Measurements from ENCODE around the gene MPP7.
A peak's percentile ranks its signal among the peaks of the same experiment; 100 is the strongest.
"Not testable (repeated sequence)": the region's sequence is repeated elsewhere in the genome, so short reads cannot be mapped to it uniquely, and the experiment has no call there.

The MPP7 gene

DNA sequence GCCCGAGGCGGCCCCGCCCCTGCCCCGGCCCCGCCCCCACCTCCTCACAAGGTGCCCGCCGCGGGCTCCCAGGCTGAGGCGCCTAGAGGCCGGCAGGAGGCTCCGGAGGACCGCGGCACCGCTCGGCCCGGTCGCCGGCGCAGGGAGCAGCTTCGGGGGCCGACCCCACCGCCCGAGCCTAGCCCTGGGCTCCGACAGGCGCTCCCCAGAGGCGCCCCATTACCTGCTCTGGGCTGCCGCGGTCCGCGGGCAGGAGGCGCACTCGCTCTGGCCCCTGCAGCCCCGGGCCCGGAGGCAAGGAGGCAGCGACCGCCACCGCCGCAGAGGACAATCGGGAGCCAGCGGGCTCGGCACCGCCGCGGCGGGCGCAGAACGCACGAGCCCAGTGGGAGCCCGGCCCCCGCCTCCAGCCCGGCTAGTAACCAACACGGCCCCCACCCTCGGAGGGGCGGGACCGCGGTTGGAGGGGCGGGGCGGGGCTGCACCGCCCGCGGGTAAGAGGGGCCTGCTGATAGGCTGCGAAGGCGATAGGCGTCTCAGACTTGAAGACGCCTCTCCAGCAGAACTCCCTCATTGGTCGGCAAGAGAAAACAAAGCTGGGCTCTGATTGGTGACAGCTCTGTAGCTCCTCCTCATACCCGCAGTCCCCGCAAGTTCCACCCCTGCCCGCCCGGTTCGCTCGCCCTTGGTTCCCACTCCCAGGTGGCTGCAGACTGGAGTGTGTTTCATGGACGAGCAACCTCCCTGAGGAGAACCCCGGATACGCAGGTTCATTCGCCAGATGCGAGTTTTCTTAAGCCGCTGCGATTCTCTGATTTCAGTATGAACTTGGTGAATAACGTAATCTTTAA, at the start of gene MPP7:
Gene MPP7 (minus strand): TSS at position 427 of the 851 bp plus-strand sequence. CDS start 64,460 bp downstream, outside the sequence.
- peak; percentile 96 for DNase-seq

DNA sequence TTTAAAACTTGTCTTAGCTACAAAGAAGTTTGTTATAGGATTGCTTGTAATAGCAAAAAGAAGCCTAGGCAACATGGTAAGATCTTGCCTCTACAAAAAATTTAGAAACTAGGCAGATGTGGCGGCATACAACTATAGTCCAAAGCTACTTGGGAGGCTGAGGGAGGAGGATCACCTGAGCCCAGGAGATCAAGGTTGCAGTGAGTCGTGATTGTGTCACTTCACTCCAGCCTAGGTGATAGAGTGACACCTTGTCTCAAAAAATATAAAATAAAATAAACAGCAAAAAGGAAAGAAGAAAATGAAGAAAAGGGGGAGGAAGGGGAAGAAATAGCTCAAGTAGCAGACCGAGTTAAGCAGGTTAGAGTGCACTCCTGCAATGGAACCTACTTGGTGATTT, 47.0 kb upstream of the MPP7 start:
- no peak for DNase-seq

DNA sequence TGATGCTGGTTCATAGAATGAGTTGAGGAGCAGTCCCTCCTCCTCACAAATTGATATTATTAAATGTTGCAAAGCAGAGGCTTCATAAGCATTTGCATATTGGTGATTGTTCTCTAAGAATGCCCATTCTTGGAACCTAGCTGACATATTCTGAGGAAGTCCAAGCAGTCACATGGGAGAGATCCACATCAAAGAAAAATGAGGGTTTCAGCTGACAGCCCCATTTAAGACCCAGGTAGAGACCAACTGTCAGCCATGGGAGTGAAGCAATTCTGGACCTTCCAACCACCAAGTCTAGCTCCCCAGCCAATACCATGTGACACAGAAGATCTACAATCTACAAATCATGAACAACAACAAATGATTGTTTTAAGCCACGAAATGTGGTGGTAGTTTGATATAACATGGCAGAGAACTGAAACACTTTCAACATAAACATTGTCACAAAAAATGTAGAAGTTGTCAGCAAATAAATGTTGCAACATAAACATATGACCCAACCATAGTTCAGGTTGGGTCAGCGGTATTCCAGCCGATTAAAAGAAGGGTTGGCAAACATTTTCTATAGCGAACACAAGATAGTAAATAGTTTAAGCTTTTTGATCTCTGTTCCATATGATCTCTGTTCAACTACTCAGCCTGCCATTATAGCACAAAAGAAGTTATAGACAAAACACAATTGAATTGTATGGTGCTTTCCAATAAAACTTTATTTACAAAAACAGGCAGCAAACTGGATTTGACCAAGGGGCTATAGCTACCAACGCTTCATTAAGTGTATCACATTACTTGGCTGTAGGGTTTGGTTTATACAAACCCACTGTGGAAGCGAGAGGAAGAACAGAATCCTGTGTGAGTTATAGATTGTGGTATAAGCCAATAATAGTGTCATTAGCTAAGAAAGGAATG, 41.4 kb upstream of the MPP7 start:
- DNase-seq: no peak

- no peak for DNase-seq
These were observed 40.4 kb upstream of the MPP7 start for GRCh38 chr10:28343252-28343651.

GRCh38 chr10:28341679-28342078, 38.8 kb upstream of the MPP7 start:
- not testable (repeated sequence) for DNase-seq

DNA sequence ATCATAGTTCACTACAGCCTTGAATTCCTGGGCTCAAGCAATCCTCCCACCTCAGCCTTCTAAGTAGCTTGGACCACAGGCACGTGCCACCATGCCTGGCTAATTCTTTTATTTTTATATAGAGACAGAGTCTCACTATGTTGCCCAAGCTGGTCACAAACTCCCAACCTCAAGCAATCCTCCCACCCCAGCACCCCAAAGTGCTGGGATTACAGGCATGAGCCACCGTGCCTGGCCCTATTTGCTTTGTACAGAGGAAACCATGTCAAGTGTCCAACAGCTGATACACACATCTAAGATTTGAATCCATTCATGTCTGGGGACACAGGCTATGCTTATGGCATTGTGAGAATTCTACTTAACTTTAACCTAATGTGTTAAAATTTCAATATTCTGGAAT, 29.9 kb upstream of the MPP7 start:
- no peak for DNase-seq

DNA sequence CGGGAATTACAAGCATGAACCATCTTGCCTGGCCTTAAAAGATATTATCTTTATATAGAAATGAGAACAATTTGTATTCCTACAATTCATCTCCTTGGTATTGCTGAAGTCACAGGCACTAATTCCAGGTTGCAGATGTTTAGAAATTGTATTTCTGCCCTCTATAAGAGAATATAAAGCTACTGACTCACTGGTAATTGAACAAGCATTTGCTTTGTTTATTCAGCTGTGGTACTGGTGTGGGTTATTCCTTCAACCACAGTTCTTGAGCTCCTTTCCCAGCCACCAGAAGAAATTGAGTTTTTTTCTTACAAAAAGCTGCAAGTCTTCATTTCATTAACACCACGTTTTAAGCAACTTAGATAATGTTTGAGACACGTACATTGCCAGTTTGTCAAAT, 29.0 kb upstream of the MPP7 start:
- DNase-seq: no peak

DNA sequence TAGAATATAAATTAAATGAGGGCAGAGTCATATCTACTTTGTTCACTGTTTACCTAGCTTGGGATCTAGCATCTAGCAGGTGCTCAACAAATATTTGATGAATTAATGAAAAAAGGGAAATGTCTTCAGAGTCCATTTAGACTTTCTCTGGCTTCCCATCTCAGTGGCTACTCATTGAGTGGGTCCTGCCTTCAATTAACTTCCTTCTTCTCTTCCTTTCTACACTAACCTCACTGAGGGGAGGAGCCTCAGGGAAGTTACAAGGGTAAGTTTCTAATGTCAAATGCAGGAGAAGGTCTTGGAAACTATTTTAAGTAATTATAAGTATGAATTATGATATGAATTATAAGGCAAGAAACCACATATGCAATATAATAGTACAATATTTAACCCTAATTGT, 28.2 kb upstream of the MPP7 start:
- no peak for DNase-seq

DNA sequence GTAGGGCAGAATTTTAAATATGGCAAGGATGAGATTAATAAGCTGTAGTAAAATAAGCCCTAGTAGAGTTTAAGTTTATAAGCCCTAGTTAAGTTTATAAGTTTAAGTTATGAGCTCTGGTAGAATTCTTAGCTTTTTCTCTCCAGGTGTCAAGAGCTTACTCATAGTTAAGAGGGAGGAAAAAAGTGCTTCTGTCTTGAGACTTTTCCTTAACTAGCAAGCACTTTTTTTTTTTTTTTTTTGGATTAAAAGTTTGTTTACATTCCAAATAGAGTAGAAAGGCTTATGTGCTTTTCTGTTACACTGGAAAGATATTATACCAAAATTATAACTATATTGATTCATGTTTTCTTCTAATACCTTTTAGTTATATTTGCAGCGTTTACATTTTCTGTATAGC, 25.5 kb upstream of the MPP7 start:
- DNase-seq: no peak

- no peak for DNase-seq
These were observed 24.6 kb upstream of the MPP7 start for GRCh38 chr10:28327491-28327880.

DNA sequence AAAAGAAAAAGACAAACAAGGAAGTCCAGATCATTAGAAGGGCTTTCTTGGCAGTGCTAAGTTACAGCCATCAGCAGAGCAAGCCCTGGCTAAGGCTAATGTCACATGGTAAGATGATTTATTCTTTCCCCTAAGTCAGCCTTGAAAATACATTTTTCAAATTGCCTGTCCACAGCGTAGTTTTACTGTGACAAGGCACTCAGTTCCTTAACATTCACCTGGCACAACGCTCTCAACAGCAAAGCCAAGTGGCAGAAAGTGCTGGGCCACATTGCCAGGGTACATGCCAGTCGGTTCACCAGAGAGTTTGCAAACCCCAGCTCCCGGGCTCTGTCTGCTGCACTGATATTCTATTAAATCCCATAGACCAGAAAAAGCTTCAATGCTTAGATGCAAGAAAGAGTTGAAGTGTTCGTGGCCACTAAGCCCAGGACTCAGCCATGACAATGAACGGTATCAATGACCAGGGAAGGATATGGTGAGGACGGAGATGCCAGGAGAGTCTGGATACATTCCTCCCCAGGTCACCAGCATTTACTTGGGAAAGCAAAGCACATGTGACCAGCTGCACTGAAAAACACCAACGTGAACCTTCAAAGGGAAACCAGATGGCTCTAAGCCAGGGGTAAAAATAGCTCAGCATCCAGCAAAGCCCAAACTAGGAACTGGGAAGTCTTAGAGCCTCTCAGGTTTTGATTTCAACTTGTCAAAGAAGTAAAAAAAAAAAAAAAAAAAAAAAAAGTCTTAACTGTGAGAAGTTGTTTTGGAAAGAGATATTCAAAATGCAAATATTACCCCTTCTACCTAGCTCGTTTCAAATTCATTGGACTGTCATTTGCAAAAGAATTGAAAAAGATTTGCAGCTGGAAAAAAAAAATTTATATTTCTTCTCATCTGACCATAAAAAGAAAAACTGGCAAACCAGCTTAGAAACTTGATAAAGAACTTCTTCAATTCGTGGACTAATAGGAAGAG, 23.9 kb upstream of the MPP7 start:
- DNase-seq: no peak

DNA sequence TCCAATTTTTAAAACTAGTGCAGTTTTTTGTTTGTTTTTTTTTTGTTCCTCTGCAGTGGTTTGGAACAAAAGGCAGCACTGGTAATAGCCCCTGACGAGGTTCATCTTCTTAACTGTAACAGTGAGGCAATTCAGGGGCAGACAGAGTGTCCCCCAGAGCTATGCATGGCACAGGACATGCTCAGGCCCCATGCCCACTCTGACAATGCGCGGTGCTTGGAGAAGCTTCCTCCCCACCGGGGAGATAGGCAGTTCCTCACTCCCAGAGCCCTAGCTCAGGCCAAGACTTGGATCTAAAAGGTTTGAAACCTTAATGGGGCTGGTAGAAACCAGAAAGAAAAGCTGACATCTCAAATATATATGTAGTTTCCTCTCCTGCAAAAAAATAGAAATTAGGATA, 17.9 kb upstream of the MPP7 start:
- no peak for DNase-seq

GRCh38 chr10:28320090-28320489, 17.2 kb upstream of the MPP7 start:
- DNase-seq: no peak

- not testable (repeated sequence) for DNase-seq
These were observed 16.2 kb upstream of the MPP7 start for GRCh38 chr10:28319061-28319460.

GRCh38 chr10:28318626-28319025, 15.8 kb upstream of the MPP7 start:
- DNase-seq: no peak

- no peak for DNase-seq
These were observed 14.9 kb upstream of the MPP7 start for GRCh38 chr10:28317760-28318159.

- DNase-seq: no peak
These were observed 13.8 kb upstream of the MPP7 start for GRCh38 chr10:28316696-28317095.

GRCh38 chr10:28315140-28315539, 12.3 kb upstream of the MPP7 start:
- DNase-seq: no peak

GRCh38 chr10:28314211-28314610, 11.3 kb upstream of the MPP7 start:
- DNase-seq: no peak

DNA sequence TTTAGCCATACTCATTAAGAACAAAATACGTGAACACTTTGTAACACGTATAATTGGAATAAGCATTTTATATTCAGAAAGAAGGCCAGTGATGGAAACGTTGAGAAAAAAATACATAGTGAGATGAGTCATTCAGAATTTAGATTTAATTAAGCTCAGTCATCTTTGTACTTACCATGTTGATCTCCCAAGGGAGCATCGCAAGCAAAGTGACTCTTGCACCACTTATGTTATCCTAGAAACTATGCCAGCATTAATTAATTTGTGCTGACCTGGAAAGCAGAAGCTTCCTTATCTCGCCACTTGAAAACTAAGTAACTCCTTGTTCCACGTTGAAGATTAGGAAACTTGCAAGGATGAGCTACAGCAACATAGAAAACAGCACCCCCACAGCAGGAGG, 9.7 kb upstream of the MPP7 start:
- DNase-seq: no peak

DNA sequence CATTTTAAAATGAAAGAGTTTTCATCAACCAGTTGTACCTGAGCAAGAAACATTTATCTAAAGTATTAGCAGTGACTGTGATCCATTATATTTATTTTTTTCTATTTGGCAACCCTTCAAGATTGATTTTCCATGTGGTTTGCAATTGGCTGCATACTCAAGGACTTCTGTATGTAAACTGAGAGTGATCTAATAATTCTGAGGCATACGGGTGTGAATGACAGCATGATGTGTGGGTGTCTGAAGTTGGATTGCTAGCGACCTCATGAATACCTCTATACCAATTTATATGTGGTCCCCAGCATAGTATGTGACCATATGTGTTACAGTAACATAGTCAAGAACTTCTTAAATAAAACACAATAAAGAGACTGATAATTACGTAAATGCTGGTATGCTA, 8.2 kb upstream of the MPP7 start:
- no peak for DNase-seq

- no peak for DNase-seq
These were observed 4.4 kb upstream of the MPP7 start for GRCh38 chr10:28307267-28307666.

DNA sequence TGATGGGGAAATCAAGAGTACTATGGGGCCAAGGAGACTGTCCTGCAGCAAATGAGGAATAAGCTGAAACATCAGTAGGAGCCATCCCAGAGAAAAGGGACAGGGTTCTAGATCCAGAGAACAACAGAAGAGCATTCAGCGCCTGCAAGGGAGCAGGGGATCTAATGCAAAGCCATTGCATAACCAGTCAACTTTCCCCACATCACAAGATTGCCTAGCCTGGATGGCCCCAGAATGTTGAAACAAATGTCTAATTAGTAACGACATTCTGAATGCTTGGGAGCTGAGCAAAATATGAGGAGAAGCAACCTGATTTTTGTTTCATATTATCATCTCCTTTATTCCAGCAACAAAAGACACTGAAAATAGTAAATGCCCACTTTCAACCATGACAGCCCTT, 2.7 kb upstream of the MPP7 start:
- no peak for DNase-seq

Data from CD4-positive, alpha-beta T cell treated with Interleukin-6 for 4 hours (primary cell).